HL-60 (cell line): Measurements from ENCODE around the gene PCDHGA10.
"Not testable (repeated sequence)": the region's sequence is repeated elsewhere in the genome, so short reads cannot be mapped to it uniquely, and the experiment has no call there.

Experiments used
- DNase-seq, 2 experiments: peaks; one replicate each; pipeline ENCODE4 v3.0.0-alpha.2; 2010 to 2020; ENCODE audit warnings: low read depth in 1 of 2, low spot score in 1 of 2
- H3K27ac ChIP-seq: fragments of 250-450 bp; sonication (Bioruptor Pico); replicated peaks from 2 replicates; pipeline ENCODE4 v1.5.1; 2020; ENCODE audit warnings: mild to moderate bottlenecking, moderate library complexity
- H3K27me3 ChIP-seq: fragments of 250-450 bp; sonication (Bioruptor Pico); 2 replicates; pipeline ENCODE4 v1.5.1; 2021; ENCODE audit warnings: mild to moderate bottlenecking, moderate library complexity; ENCODE audit not compliant: insufficient read depth, poor library complexity, severe bottlenecking
- H3K4me3 ChIP-seq: replicated peaks from 2 replicates; pipeline ENCODE4 v1.5.1; 2011; ENCODE audit warnings: mild to moderate bottlenecking, control low read depth, low read length; ENCODE audit not compliant: insufficient read depth
- CTCF ChIP-seq: IDR thresholded peaks from one replicate; pipeline ENCODE4 v1.5.1; 2011; ENCODE audit warnings: low read length, control low read depth, inconsistent platforms; ENCODE audit not compliant: insufficient read depth
- GABPA ChIP-seq: IDR thresholded peaks from 2 replicates; pipeline ENCODE4 v1.6.1; 2012; ENCODE audit warnings: low read depth
- POLR2AphosphoS5 ChIP-seq: IDR thresholded peaks from 2 replicates; pipeline ENCODE4 v1.6.1; 2012; ENCODE audit warnings: low read depth
- REST ChIP-seq: IDR thresholded peaks from 2 replicates; pipeline ENCODE4 v1.6.1; 2012; ENCODE audit warnings: low read depth; ENCODE audit not compliant: insufficient replicate concordance
- SPI1 ChIP-seq: IDR thresholded peaks from 2 replicates; pipeline ENCODE4 v1.6.1; 2012; ENCODE audit warnings: low read depth, mild to moderate bottlenecking, borderline replicate concordance

PCDHGA10 gene

GRCh38 chr5:141431286-141431685 is 18.5 kb downstream of the PCDHGA10 start:
- no peak for TF ChIP-seq REST
- no peak for TF ChIP-seq SPI1
- no peak for TF ChIP-seq GABPA
- no peak for TF ChIP-seq POLR2AphosphoS5
- TF ChIP-seq CTCF, result no peak
- no peak for DNase-seq
- Histone ChIP-seq H3K4me3 (no peak overlapping the region), H3K27me3 (no peaks in the 10 kb centered on the region), H3K27ac (no peak overlapping the region)

- not testable (repeated sequence) for DNase-seq, H3K27me3 ChIP-seq, H3K27ac ChIP-seq, H3K4me3 ChIP-seq
These were observed 19.5 kb downstream of the PCDHGA10 start for GRCh38 chr5:141432308-141432707.

GRCh38 chr5:141432726-141433125 is 19.9 kb downstream of the PCDHGA10 start:
- not testable (repeated sequence) for H3K27ac ChIP-seq, DNase-seq, H3K4me3 ChIP-seq, H3K27me3 ChIP-seq

- DNase-seq, result no peak
These were observed 21.2 kb downstream of the PCDHGA10 start for GRCh38 chr5:141434006-141434405.

More at GRCh38 chr5:141434006-141434405, 21.2 kb downstream of the PCDHGA10 start:
- no peak for TF ChIP-seq SPI1
- no peak for TF ChIP-seq REST
- no peak for TF ChIP-seq CTCF
- TF ChIP-seq GABPA, result no peak
- no peak for TF ChIP-seq POLR2AphosphoS5
- no peaks in the 10 kb centered on the region for H3K27me3 ChIP-seq
- no peak overlapping the region for H3K27ac ChIP-seq
- H3K4me3 ChIP-seq, result no peak overlapping the region
